Stimulated activated CD8-positive, alpha-beta memory T cell treated with anti-CD3 and anti-CD28 coated beads, Interleukin-2, amount 100 ng/mL, for 1 hour (primary cell): ENCODE data around the gene NEUROD2.

ENCODE experiments used
- DNase-seq, 2 donors: peaks; one replicate each; pipeline ENCODE4 v3.0.0-alpha.2; 2020; ENCODE audit warnings: low read depth in 2 of 2

Gene NEUROD2

GRCh38 chr17:39607851-39608130 lies at the start of gene NEUROD2:
Gene NEUROD2, minus strand, starts transcription at chr17:39607920. Its CDS starts 1,321 bp downstream, at chr17:39606599.
- DNase-seq: no peak

GRCh38 chr17:39655105-39655504 lies 47.4 kb upstream of the NEUROD2 start:
- no peak for DNase-seq

GRCh38 chr17:39653662-39654331 lies 46.1 kb upstream of the NEUROD2 start:
- DNase-seq: peak; percentile 41 to 64

GRCh38 chr17:39653316-39653661 lies 45.6 kb upstream of the NEUROD2 start:
- DNase-seq: no peak

- DNase-seq: no peak
These were observed 45.0 kb upstream of the NEUROD2 start for GRCh38 chr17:39652587-39653315.

GRCh38 chr17:39651923-39652586 lies 44.3 kb upstream of the NEUROD2 start:
- no peak for DNase-seq

- no peak for DNase-seq
These were observed 42.4 kb upstream of the NEUROD2 start for GRCh38 chr17:39650121-39650579.

- no peak for DNase-seq
These were observed 41.1 kb upstream of the NEUROD2 start for GRCh38 chr17:39648616-39649366.

GRCh38 chr17:39647256-39647655 lies 39.5 kb upstream of the NEUROD2 start:
- no peak for DNase-seq

GRCh38 chr17:39643271-39643670 lies 35.6 kb upstream of the NEUROD2 start:
- no peak for DNase-seq

- no peak for DNase-seq
These were observed 34.8 kb upstream of the NEUROD2 start for GRCh38 chr17:39642291-39643074.

GRCh38 chr17:39641883-39642282 lies 34.2 kb upstream of the NEUROD2 start:
- DNase-seq: no peak

GRCh38 chr17:39641097-39641496 lies 33.4 kb upstream of the NEUROD2 start:
- DNase-seq: no peak

GRCh38 chr17:39640591-39641031 lies 32.9 kb upstream of the NEUROD2 start:
- DNase-seq: no peak

- DNase-seq: no peak
These were observed 32.1 kb upstream of the NEUROD2 start for GRCh38 chr17:39639566-39640458.

- DNase-seq: no peak
These were observed 31.3 kb upstream of the NEUROD2 start for GRCh38 chr17:39639043-39639442.

GRCh38 chr17:39638317-39638716 lies 30.6 kb upstream of the NEUROD2 start:
- no peak for DNase-seq

- DNase-seq: peak; percentile 75 to 83
These were observed 29.4 kb upstream of the NEUROD2 start, which contains the start of gene STARD3 for GRCh38 chr17:39636927-39637736. Gene STARD3, plus strand, starts transcription at chr17:39637144. Its CDS starts 16,388 bp downstream, at chr17:39653532.

GRCh38 chr17:39636587-39636926 lies 28.8 kb upstream of the NEUROD2 start:
- DNase-seq: no peak
